ENCODE results near the gene GDAP1L1. TPM values are rescaled to one million over a fixed set of nuclear protein-coding genes. Genes with fewer than 3 reads are reported as not detected.

The GDAP1L1 gene
- total RNA-seq, 6 experiments from 2014 or later: not detected

- 70% methylated on average over 2 of the region's 4 CpGs for WGBS (ENCODE audit: insufficient coverage, low coverage, low lambda C conversion rate, missing lambda C conversion rate)
- Histone ChIP-seq H3K9me3 (no peaks in the 10 kb centered on the region), H3K4me3 (no peak overlapping the region), H3K27ac (no peak overlapping the region), H3K4me1 (no peaks in the 10 kb centered on the region), H3K36me3 (no peaks in the 10 kb centered on the region), H3K27me3 (no peaks in the 10 kb centered on the region)
- TF ChIP-seq CTCF (IDR thresholded peaks at IDR 0.05) (no peak), POLR2A (IDR thresholded peaks at IDR 0.05) (no peak)
- intact Hi-C loops (cut with DNase I): no loop called here
- DNase-seq (no peak), ATAC-seq (no peak)
These were observed 1.1 kb upstream of the GDAP1L1 start for GRCh38 chr20:44245977-44246376.

- TF ChIP-seq CTCF (IDR thresholded peaks at IDR 0.05) (peak in 2 of 4 donors; percentile 4 to 9), POLR2A (IDR thresholded peaks at IDR 0.05) (no peak)
- 10% methylated on average over 16 of the region's 31 CpGs for WGBS (ENCODE audit: insufficient coverage, low coverage, low lambda C conversion rate, missing lambda C conversion rate)
- ATAC-seq: peak; percentile 33 to 44 (median 37)
- Histone ChIP-seq H3K27ac (no peak overlapping the region), H3K27me3 (no peaks in the 10 kb centered on the region), H3K4me1 (no peaks in the 10 kb centered on the region), H3K9me3 (no peaks in the 10 kb centered on the region), H3K36me3 (no peaks in the 10 kb centered on the region), H3K4me3 (no peak overlapping the region)
- no peak for DNase-seq
- intact Hi-C loops (cut with DNase I): no loop called here
These were observed 690 bp downstream of the GDAP1L1 start for GRCh38 chr20:44247586-44248409.

GRCh38 chr20:44248410-44248759, 1.3 kb downstream of the GDAP1L1 start:
- intact Hi-C loops (cut with DNase I): no loop called here
- WGBS (ENCODE audit: insufficient coverage, low coverage, low lambda C conversion rate, missing lambda C conversion rate): 20% methylated on average over 1 of the region's 3 CpGs

GRCh38 chr20:44251284-44251683, 4.2 kb downstream of the GDAP1L1 start:
- H3K9me3 ChIP-seq: no peaks in the 10 kb centered on the region
- 18% methylated on average over 2 of the region's 4 CpGs for WGBS (ENCODE audit: insufficient coverage, low coverage, low lambda C conversion rate, missing lambda C conversion rate)
- no peak overlapping the region for H3K27ac ChIP-seq
- no peaks in the 10 kb centered on the region for H3K4me1 ChIP-seq
- ATAC-seq (no peak), DNase-seq (no peak)
- intact Hi-C loops (cut with DNase I): no loop called here
- H3K4me3 ChIP-seq: no peak overlapping the region
- no peaks in the 10 kb centered on the region for H3K27me3 ChIP-seq
- H3K36me3 ChIP-seq: no peaks in the 10 kb centered on the region
- TF ChIP-seq CTCF (IDR thresholded peaks at IDR 0.05) (no peak), POLR2A (IDR thresholded peaks at IDR 0.05) (no peak)

More at GRCh38 chr20:44248410-44248759, 1.3 kb downstream of the GDAP1L1 start:
- H3K9me3 ChIP-seq: no peaks in the 10 kb centered on the region
- H3K36me3 ChIP-seq: no peaks in the 10 kb centered on the region
- ATAC-seq (no peak), DNase-seq (no peak)
- H3K27me3 ChIP-seq: no peaks in the 10 kb centered on the region
- TF ChIP-seq POLR2A (IDR thresholded peaks at IDR 0.05) (no peak), CTCF (IDR thresholded peaks at IDR 0.05) (no peak)
- no peak overlapping the region for H3K4me3 ChIP-seq
- H3K27ac ChIP-seq: no peak overlapping the region
- H3K4me1 ChIP-seq: no peaks in the 10 kb centered on the region

Data from right lobe of liver (tissue), 6 donors.